Cardiac fibroblast (primary cell): Measurements from ENCODE around the gene ERI3.

Experiments
- DNase-seq, 2 donors: peaks; one replicate each; pipeline versions ENCODE4 v3.0.0 to v3.0.0-alpha.2; 2010; ENCODE audit warnings: low read depth in 2 of 2
- H3K4me3 ChIP-seq, 2 donors: replicated peaks in 1 of 2; 1 replicate in 1 of 2; 2 replicates in 1 of 2; pipeline ENCODE4 v1.5.1; 2011; ENCODE audit warnings: low read depth in 2 of 2, low read length in 2 of 2, mild to moderate bottlenecking in 2 of 2, moderate library complexity in 1 of 2
- CTCF ChIP-seq: IDR thresholded peaks from one replicate; pipeline ENCODE4 v1.5.1; 2011; ENCODE audit warnings: low read depth, mild to moderate bottlenecking, low read length, inconsistent platforms

The ERI3 gene

GRCh38 chr1:44312399-44313196 lies 42.5 kb downstream of the ERI3 start:
- no peak for DNase-seq
- H3K4me3 ChIP-seq, result no peak overlapping the region
- TF ChIP-seq CTCF, result no peak

GRCh38 chr1:44310006-44310405 lies 45.1 kb downstream of the ERI3 start:
- DNase-seq, result no peak
- no peak for TF ChIP-seq CTCF
- H3K4me3 ChIP-seq, result no peak overlapping the region

DNA sequence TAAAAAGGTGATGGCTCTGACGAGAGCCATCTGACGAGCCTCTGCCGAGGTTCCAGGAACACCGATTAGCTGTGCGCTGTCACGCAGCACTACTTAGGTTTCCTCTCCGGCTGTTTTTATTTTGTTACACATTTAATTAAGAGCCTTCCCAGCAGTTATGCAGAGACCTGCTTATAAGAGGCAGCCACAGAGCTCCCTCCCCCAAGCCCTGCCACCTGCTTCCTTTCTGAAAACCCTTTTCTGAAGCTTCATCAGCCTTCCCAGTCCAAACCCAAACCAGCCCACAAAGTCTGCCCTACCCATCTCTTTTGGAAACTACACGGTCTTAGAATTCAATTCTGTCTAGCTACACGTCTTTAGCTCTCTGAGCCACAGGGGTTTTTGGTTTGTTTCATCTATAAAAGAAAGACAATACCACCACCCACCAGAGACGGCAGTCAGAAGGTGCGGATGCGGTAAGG lies 49.1 kb downstream of the ERI3 start:
- H3K4me3 ChIP-seq, result no peak overlapping the region
- no peak for DNase-seq
- no peak for TF ChIP-seq CTCF

- no peak overlapping the region for H3K4me3 ChIP-seq
- no peak for TF ChIP-seq CTCF
- DNase-seq, result no peak
Measured at GRCh38 chr1:44303532-44303931, 51.5 kb downstream of the ERI3 start.

DNA sequence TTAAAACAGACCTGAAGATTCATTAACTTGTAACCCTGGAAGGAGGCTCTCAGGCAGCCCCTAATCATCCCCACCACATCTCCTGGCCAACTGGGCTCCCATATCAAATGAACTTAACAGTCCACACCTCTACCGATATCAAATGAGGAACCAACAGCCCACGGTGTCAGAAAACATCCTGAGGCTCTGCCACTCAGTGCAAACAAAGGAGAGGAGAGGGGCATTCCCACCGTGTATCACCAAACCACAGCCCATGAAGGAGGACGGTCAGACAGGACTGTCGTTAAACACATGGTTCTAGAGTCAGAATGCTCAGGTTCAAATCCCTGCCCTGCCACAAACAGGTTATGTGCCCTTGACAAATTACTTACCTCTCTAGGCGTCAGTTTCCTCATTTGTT lies 52.5 kb downstream of the ERI3 start:
- no peak for DNase-seq
- no peak for TF ChIP-seq CTCF
- H3K4me3 ChIP-seq, result no peak overlapping the region

DNA sequence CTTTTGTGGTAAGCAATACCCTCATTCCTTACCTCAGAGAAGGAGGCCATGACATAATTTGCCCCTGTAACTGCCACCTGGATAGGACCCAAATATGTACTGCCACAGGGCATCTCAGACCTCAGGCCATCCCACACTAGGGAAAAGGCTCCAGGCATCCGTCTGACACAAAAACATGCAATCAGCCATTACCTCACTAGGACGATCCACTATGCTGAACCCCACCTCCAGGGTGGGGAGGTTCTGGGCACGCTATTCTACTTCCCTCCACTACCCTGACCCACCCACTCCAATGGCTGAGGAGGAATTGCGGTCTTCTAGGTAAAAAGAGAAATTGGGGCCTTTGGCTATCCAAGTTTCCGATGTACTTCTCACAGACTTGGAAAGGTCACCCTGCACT lies 53.6 kb downstream of the ERI3 start:
- no peak for DNase-seq
- no peak for TF ChIP-seq CTCF

GRCh38 chr1:44300852-44301251 lies 54.2 kb downstream of the ERI3 start:
- no peak for TF ChIP-seq CTCF
- DNase-seq, result no peak
- no peak overlapping the region for H3K4me3 ChIP-seq

More for the DNA sequence above, 53.6 kb downstream of the ERI3 start:
- H3K4me3 ChIP-seq, result no peak overlapping the region
